AG04449 (cell line): ENCODE measurements around the gene SETD1B.
A peak's percentile ranks its signal among the peaks of the same experiment; 100 is the strongest.

Experiments
- CTCF ChIA-PET: fragments of 350-600 bp; formaldehyde crosslinking; extraction: SDS; loops from one replicate; lab custom pipeline; 2021; ENCODE audit warnings: antibody characterized with exemption; lab: Yijun Ruan, JAX
- POLR2A ChIA-PET: fragments of 400-600, 350-600 bp; formaldehyde crosslinking; extraction: SDS; loops from one replicate; lab custom pipeline; 2020; ENCODE audit warnings: antibody characterized with exemption, inconsistent platforms; lab: Yijun Ruan, JAX
- DNase-seq: peaks from one replicate; pipeline ENCODE4 v3.0.0-alpha.2; 2010; ENCODE audit warnings: low read depth, low spot score
- H3K4me3 ChIP-seq: 2 replicates; pipeline ENCODE4 v1.5.1; 2011; ENCODE audit warnings: low read depth, mild to moderate bottlenecking, control low read depth, low read length
- CTCF ChIP-seq: IDR thresholded peaks from one replicate; pipeline ENCODE4 v1.5.1; 2011; ENCODE audit warnings: mild to moderate bottlenecking, moderate library complexity, low read length, control low read depth, inconsistent platforms; ENCODE audit not compliant: insufficient read depth; ENCODE audit errors: missing control alignments

Gene SETD1B

GRCh38 chr12:121805171-121806008 is 1.6 kb downstream of the SETD1B start:
- DNase-seq: no peak
- POLR2A ChIA-PET: interaction anchor here (0.6 to 0.8 kb wide), 2 partner anchors 16 to 21 kb away, joined by 3 to 5 read pairs; no protein-coding TSS in a partner anchor
- CTCF ChIA-PET: interaction anchor here (1.0 to 31.1 kb wide), 5 partner anchors 11 to 106 kb away, joined by 3 to 1100 read pairs (median 4); partner anchors contain the start of genes PSMD9 and RHOF
- peak overlapping the region; percentile 69 for H3K4me3 ChIP-seq
- TF ChIP-seq CTCF: no peak

GRCh38 chr12:121806009-121806545 is 2.3 kb downstream of the SETD1B start:
- no peak for TF ChIP-seq CTCF
- no peak for DNase-seq
- peak overlapping the region; percentile 69 for H3K4me3 ChIP-seq
- POLR2A ChIA-PET: interaction anchor here (0.8 kb wide), 1 partner anchor 21 kb away, joined by 5 read pairs; no protein-coding TSS in a partner anchor
- CTCF ChIA-PET: interaction anchor here (0.9 to 31.1 kb wide), 7 partner anchors 10 to 119 kb away, joined by 3 to 1100 read pairs (median 4); partner anchors contain the start of genes PSMD9 and RHOF

GRCh38 chr12:121806546-121807423 is 3.0 kb downstream of the SETD1B start:
- no peak for TF ChIP-seq CTCF
- ChIA-PET CTCF (interaction anchor here (0.7 to 31.1 kb wide), 8 partner anchors 9 to 118 kb away, joined by 3 to 1100 read pairs (median 4); partner anchors contain the start of genes PSMD9 and RHOF), POLR2A (interaction anchor here (0.6 to 0.9 kb wide), 3 partner anchors 9 to 418 kb away, joined by 3 to 5 read pairs (median 3); no protein-coding TSS in a partner anchor)
- peak overlapping the region; percentile 69 for H3K4me3 ChIP-seq
- DNase-seq: no peak

GRCh38 chr12:121807642-121808347 is 4.0 kb downstream of the SETD1B start:
- ChIA-PET POLR2A (no interaction called here), CTCF (interaction anchor here (0.6 to 31.1 kb wide), 3 partner anchors 17 to 30 kb away, joined by 3 to 1100 read pairs (median 11); partner anchors contain the start of gene RHOF)
- no peak overlapping the region for H3K4me3 ChIP-seq
- no peak for TF ChIP-seq CTCF
- no peak for DNase-seq

- CTCF ChIA-PET: interaction anchor here (0.6 to 31.1 kb wide), 3 partner anchors 16 to 21 kb away, joined by 3 to 1100 read pairs (median 54); partner anchors contain the start of gene RHOF
- DNase-seq: no peak
- POLR2A ChIA-PET: interaction anchor here (0.6 kb wide), 1 partner anchor 129 kb away, joined by 3 read pairs; no protein-coding TSS in a partner anchor
- no peak for TF ChIP-seq CTCF
- H3K4me3 ChIP-seq: no peak overlapping the region
Measured at GRCh38 chr12:121808623-121809022, 4.8 kb downstream of the SETD1B start.
